GM18511 (cell line): ENCODE results near the gene CYP2A6.
A peak's percentile ranks its signal among the peaks of the same experiment; 100 is the strongest.
"Not testable (repeated sequence)": the region's sequence is repeated elsewhere in the genome, so short reads cannot be mapped to it uniquely, and the experiment has no call there.

Experiments used
- ATAC-seq: cut with Tn5 transposase; IDR thresholded peaks from one replicate; pipeline ENCODE4 v1.9.1; 2021; ENCODE audit warnings: mild to moderate bottlenecking, moderate library complexity; ENCODE audit not compliant: unreplicated experiment

CYP2A6 gene

DNA sequence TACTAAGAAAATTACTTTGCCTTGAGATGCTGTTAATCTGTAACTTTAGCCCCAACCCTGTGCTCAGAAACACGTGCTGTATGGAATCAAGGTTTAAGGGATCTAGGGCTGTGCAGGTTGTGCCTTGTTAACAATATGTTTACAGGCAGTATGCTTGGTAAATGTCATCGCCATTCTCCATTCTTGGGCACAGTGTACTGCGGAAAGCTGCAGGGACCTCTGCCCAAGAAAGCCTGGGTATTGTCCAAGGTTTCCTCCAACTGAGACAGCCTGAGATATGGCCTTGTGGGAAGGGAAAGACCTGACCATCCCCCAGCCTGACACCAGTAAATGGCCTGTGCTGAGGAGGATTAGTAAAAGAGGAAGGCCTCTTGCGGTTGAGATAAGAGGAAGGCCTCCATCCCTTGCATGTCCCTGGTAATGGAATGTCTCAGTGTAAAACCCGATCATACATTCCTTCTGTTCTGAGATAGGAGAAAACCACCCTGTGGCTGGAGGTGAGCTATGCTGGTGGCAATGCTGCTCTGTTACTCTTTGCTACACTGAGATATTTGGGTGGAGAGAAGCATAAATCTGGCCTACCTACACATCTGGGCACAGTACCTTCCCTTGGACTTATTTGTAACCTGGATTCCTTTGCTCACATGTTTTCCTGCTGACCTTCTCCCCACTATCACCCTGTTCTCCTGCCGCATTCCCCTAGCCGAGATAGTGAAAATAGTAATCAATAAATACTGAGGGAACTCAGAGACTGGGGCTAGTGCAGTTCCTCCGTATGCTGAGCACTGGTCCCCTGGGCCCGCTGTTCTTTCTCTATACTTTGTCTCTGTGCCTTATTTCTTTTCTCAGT is 27.3 kb downstream of the CYP2A6 start:
- ATAC-seq = not testable (repeated sequence)

GRCh38 chr19:40822161-40822560 is 28.1 kb downstream of the CYP2A6 start:
- no peak for ATAC-seq

DNA sequence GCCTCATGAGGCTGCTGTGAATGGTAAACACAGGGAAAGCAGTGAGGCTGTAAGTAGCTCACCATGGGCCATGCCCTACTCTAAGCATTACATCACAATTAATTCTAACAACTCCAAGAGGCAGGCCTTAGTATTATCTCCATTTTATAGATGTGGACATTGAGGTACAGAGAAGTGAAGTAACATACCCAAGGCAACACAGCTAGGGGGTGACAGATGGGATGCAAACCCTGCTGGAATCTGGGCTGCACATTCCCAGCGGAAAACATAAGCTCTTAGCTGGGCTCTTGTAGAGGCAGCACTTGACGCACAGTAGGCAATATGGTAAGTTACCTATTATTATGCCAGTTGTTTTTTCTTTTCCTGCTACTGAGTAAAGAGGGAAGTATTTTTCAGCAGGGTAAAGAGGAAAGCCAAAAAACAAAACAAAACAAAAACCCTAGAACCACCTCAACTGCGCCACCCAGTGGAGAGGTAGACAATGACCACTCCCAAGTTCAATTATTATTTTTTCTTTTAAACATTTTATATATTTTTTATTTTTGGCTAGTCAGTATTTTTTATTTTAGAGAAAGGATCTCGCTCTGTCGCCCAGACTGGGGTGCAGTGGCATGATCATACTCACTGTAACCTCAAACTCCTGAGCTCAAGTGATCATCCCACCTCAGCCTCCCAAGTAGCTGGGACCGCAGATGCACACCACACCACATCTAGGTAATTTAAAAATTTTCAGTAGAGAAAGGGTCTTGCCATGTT is 30.6 kb downstream of the CYP2A6 start:
- ATAC-seq = not testable (repeated sequence)

DNA sequence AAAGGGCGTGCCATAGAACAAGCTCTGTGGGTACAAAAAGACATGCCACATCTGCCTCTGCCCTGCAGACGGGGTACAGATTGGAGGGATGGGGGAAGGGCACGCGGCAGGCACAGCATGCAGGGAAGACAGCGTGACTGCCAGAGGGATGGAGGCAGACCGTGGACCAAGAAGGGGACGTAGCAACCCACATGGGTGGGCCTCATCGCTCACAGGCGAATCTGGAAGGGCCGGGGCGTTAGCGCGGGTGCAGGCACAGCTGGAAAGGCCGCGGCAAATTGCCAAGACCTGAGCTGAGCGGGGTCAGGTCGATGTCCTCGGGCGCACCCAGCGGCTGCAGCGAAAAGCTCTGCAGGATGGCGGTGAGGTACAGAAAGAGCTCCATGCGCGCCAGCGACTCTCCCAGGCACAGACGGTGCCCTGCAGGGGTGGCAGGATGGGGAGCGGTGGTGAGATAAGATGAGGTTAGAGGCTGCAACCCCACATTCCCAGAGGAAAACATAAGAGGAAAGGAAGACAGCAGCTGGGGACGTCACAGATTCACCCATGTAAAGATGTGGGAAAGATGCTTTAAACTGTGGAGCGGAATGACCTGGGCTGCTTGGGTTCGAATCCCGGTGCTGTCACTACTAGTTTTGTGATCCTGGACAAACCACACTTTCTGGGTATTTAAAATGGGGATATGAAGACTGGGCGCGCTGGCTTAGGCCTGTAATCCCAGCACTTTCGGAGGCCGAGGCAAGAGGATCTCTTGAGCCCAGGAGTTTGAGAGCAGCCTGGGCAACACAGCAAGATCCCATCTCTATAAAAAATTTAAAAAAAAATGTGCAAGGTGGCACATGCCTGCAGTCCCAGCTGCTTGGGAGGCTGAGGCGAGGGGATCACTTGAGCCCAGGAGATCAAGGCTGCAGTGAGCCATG is 31.5 kb downstream of the CYP2A6 start:
- peak; percentile 57 for ATAC-seq

DNA sequence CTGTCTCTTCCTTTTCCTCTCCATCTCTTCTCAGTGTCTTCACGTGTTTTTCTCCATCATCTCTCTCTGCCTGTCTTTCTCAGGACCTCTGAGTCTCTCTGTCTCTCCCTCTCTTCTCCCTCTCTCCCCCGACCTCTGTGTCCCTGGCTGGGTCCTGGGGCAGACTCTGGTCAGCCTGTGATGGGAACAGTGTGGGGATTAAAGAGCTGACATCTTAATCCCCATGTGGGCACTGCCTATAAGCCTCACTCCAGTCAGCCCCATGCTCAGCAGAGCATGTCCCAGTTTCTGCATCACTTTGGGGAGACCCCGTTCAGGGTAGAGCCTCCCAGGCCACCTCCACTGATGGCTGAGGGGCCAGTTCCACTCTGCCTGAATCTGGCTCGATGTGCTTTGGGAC is 35.0 kb downstream of the CYP2A6 start:
- no peak for ATAC-seq

DNA sequence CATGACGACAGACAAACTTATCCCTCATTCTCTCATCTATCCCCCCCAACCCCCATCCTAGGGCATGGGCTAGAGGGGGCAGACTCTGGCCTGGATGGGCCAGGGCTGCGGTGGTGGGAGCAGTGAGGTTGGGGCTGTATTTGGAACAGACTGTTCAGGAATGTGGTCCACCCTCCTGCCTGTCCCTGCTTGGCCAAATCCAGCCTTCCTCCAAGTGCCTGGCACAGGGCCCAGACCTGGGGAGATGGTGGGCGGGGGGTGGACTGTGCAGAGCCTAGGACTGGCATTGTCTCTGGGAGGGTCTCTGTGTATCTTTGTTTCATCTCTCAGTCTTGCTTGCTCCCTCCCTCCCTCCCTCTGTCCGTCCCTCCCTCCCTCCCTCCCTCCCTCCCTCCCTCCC is 37.1 kb downstream of the CYP2A6 start:
- ATAC-seq = no peak

GRCh38 chr19:40812571-40812970 is 37.7 kb downstream of the CYP2A6 start:
- not testable (repeated sequence) for ATAC-seq

- ATAC-seq = no peak
Observed at GRCh38 chr19:40811478-40812341, 38.5 kb downstream of the CYP2A6 start.

DNA sequence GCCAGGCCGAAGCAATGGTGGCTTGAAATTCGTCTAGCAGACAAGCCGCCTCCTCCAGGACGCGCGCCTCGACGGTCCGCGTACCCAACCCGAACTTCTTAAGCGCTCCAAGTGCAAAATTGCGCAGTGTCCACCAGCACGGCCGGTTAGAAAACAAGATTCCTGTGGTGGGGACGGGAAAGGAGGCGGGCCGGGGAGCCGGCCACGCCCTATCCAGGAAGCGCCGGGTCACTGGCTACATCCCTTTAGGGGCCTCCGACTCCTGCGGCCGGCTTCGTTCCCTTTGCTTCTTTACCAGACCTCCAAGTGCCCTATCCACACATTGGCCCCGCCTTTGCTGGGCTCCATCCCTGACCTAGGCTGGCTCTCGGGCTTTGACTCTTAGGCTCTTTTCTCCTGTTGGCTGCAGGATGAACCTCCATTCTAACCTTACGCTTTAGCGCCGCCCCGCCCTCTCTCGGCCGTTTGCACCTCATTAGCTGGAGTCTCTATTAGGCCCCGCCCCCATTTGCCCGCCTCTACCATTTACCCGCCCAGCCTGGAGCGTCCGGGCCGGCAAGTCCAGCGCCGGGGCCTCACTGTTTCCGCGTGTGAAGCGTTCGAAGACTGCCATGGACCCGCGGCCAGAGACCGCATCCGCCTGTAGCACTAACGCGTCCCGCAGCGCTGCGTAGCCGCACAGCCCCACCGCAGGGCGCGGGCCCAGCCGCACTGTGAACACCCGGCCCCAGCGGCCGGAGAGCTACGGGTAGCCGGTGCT is 39.4 kb downstream of the CYP2A6 start:
- ATAC-seq = peak; percentile 80

DNA sequence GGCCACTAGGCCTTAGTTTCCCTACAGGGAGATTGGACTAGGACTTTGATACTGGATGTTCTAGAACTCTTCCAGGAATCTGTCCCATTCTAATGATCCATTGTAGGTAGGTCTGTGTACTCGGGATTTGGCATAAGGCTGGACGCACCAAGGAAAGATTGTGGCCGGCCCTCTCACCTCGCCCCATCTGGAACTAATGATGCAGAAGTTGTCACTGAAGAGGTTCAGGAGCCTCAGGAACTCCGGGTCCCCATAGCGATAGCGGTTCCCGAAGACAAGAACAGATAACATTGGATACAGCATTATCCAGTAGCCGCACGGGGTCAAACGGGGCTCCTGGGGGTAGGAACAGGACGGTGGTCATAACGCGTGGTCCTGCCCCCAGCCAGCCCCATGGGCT is 40.1 kb downstream of the CYP2A6 start:
- no peak for ATAC-seq

DNA sequence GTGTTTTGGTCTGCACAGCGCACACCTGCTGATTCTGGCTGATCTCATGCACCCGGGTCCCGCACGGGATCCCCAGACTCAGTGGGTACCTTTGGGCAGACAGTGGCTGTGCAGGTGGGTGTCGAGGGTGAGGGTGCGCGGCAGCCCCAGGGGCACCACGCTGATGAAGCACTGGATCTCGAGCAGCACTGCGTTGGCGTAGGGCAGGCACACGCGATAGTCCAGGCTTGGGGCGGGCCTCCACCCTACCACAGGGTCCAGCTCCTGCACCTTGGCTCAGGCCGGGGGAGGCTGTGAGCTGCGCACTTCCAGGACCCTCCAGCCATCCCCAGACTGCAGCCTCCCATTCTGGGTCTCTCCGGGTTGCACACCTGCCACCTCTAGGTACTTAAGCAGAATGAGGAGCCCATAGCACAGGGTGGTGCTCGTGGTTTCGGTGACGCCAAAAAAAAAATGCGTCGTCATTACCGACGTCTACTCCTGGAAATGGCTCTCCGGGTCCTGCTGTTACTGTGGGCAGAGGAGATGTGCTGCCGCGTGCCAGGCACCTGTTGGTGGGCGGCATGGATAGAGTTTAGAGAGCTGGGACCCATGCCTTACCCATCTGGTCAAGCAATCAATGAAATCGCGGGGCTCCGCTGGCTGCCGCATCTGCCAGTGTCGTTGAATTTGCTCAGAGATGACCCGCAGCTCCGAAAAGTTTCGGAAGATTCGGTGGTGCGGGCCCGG is 40.7 kb downstream of the CYP2A6 start:
- ATAC-seq = no peak

DNA sequence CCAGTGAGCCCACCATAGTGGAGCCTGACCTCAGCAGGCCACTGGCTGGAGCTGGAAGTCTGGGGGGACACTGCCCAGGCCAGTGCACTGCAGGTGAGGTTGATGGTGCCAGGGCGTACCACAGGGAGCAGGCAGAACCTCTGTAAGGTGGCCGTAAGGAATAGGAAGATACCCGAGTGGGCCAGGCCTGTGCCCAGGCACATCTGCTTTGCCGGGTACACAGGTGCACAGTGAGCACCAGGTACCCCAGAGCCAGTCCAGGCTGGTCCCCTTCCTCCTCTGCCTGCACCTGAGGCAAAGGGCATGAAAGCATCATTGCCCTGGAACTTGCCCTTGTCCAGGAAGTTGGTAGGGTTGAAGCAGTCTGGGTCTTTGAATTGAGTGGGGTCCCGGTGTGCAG is 41.8 kb downstream of the CYP2A6 start:
- no peak for ATAC-seq

DNA sequence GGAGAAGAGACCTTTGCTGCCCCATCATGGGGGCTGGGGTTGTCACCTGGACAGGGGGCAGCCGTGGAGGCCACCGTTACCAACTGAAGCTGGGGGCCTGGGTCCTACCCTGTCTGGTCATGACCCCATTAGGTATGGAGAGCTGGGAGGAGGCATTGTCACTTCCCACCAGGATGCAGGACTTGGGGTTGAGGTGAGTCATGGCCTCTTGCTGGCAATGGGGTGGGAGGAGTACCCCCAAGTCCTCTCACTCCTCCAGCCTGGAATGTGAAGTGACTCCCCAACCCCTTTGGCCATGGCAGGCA is 42.3 kb downstream of the CYP2A6 start:
- ATAC-seq = no peak

DNA sequence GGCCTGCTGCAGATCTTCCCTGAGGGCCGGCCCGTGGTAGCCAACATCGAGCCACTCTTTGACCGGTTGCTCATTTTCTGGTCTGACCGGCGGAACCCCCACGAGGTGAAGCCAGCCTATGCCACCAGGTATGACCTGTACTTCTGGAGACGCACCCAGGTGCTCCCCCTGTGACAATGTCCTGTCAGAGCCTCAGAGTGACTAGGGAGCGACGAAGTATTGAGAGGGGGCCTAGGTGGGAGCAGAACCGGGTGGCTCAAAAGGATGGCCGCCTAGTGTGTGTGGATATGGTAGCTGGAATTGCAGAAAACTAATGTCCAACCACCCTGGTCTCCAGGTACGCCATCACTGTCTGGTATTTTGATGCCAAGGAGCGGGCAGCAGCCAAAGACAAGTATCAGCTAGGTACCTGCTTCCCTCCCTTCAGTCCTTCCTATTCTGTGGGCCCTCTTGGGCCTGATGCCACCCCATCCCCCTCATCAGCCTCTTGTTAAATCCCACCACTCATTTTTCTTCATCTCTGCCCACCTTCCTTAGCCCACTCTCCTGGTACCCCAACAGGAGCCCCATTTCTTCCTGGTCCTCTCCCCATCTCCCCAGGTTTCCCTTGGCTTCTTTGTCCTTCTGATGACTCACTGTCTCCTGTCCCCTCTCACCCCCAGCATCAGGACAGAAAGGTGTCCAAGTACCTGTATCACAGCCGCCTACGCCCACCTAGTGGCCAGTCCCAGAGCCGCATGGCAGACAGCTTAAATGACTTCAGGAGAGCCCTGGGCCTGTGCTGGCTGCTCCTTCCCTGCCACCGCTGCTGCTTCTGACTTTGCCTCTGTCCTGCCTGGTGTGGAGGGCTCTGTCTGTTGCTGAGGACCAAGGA is 42.9 kb downstream of the CYP2A6 start:
- no peak for ATAC-seq

DNA sequence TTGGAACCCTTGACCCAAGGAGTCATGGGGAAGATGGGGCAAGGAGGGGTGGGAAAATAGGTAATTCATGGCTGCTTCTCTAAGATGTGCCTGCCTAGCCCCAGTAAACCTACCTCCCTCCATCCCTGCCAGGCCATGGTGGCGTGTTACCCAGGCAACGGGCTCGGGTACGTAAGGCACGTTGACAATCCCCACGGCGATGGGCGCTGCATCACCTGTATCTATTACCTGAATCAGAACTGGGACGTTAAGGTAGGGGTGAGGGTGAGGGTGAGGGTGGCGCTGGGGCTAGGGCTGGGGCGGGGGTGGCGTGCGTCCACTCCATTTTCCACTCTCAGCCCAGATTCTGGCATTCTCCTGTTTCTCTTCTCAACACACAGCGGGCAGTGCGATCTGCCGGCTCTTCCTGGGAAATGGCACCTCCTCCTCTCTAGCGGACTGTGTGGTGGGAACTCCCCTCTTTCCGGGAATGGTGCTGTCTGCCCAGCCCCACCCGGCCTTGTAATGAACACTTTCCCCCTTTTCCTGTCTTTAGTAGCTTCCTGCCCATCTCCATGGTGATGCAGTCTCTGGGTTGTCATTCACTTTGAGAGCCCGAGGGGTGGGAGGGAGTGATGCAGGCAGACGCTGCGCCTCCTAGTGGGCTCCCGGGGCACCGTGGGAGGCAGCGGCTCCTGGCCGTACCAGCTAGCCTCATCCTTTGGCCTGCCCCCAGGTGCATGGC is 43.7 kb downstream of the CYP2A6 start:
- peak; percentile 40 for ATAC-seq

GRCh38 chr19:40805258-40805868 is 44.9 kb downstream of the CYP2A6 start:
- ATAC-seq = no peak

- ATAC-seq = no peak
Observed at GRCh38 chr19:40804783-40805242, 45.4 kb downstream of the CYP2A6 start.
